Measurements from ENCODE around the gene NPHS2. TPM values are rescaled to one million over a fixed set of nuclear protein-coding genes. Genes with fewer than 3 reads are reported as not detected.

NPHS2 gene
- polyA plus RNA-seq, 1 donor from 2014 or later = not detected

- H3K9ac ChIP-seq (ENCODE audit: low read length) = no peak overlapping the region
- H4K20me1 ChIP-seq (ENCODE audit: insufficient read depth) = no peaks in the 10 kb centered on the region
- no peak overlapping the region for H3K4me3 ChIP-seq (ENCODE audit: low read length)
- H3K9me3 ChIP-seq (ENCODE audit: low read length) = no peaks in the 10 kb centered on the region
- TF ChIP-seq POLR2AphosphoS5 (IDR thresholded peaks at IDR 0.05) (no peak), EZH2 (IDR thresholded peaks at IDR 0.05; ENCODE audit: borderline replicate concordance, insufficient read depth, low read length, poor library complexity, severe bottlenecking) (no peak), SMC3 (conservative IDR thresholded peaks at IDR 0.05; ENCODE audit: poor library complexity) (no peak), CTCF (IDR thresholded peaks at IDR 0.05; ENCODE audit: poor library complexity, severe bottlenecking) (no peak), EP300 (conservative IDR thresholded peaks at IDR 0.05; ENCODE audit: poor library complexity, severe bottlenecking) (no peak), MXI1 (conservative IDR thresholded peaks at IDR 0.05; ENCODE audit: poor library complexity, severe bottlenecking) (no peak), RAD21 (conservative IDR thresholded peaks at IDR 0.05) (no peak), TAF1 (IDR thresholded peaks at IDR 0.05; ENCODE audit: low read depth) (no peak)
- TF ChIP-seq, protein P1, sequence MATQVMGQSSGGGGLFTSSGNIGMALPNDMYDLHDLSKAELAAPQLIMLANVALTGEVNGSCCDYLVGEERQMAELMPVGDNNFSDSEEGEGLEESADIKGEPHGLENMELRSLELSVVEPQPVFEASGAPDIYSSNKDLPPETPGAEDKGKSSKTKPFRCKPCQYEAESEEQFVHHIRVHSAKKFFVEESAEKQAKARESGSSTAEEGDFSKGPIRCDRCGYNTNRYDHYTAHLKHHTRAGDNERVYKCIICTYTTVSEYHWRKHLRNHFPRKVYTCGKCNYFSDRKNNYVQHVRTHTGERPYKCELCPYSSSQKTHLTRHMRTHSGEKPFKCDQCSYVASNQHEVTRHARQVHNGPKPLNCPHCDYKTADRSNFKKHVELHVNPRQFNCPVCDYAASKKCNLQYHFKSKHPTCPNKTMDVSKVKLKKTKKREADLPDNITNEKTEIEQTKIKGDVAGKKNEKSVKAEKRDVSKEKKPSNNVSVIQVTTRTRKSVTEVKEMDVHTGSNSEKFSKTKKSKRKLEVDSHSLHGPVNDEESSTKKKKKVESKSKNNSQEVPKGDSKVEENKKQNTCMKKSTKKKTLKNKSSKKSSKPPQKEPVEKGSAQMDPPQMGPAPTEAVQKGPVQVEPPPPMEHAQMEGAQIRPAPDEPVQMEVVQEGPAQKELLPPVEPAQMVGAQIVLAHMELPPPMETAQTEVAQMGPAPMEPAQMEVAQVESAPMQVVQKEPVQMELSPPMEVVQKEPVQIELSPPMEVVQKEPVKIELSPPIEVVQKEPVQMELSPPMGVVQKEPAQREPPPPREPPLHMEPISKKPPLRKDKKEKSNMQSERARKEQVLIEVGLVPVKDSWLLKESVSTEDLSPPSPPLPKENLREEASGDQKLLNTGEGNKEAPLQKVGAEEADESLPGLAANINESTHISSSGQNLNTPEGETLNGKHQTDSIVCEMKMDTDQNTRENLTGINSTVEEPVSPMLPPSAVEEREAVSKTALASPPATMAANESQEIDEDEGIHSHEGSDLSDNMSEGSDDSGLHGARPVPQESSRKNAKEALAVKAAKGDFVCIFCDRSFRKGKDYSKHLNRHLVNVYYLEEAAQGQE (IDR thresholded peaks at IDR 0.05; ENCODE audit: borderline replicate concordance) = no peak
- H3K9me2 ChIP-seq (ENCODE audit: insufficient read depth, low read length) = no peaks in the 10 kb centered on the region
- H3F3A ChIP-seq (ENCODE audit: insufficient read depth, low read length, poor library complexity, severe bottlenecking) = no peaks in the 10 kb centered on the region
- no peak overlapping the region for H2AFZ ChIP-seq (ENCODE audit: low read depth, low read length)
- no peaks in the 10 kb centered on the region for H3K36me3 ChIP-seq (ENCODE audit: insufficient read depth, low read length)
- no peak overlapping the region for H3K4me2 ChIP-seq (ENCODE audit: low read length)
- no peaks in the 10 kb centered on the region for H3K79me2 ChIP-seq (replicated peaks; ENCODE audit: insufficient read depth, low read length)
- no peak overlapping the region for H3K27ac ChIP-seq (ENCODE audit: low read length)
- H3K27me3 ChIP-seq (ENCODE audit: insufficient read depth, low read depth, low read length) = no peaks in the 10 kb centered on the region
These were observed 30.4 kb downstream of the NPHS2 start for GRCh38 chr1:179545321-179545720.

DNA sequence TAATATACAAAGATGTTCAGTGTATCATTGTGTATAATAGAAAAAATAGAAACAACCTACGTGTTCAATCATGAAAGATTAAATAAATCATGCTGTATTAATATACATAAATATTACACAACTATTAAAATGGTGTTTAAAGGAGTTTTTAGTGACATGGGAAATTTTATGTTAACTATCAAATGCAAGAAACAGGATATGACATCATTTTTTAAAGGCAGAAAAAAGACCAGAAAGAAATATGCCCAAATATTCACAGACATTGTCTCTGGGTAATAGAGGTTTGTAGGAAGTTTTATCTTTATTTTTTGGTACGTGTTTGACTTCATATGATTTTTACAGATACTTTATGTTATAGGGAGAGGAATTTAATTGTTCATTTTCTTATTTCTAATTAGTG is 34.0 kb downstream of the NPHS2 start:
- H3K27ac ChIP-seq (ENCODE audit: low read length) = no peak overlapping the region
- no peaks in the 10 kb centered on the region for H4K20me1 ChIP-seq (ENCODE audit: insufficient read depth)
- H3K9ac ChIP-seq (ENCODE audit: low read length) = no peak overlapping the region
- no peaks in the 10 kb centered on the region for H3K27me3 ChIP-seq (ENCODE audit: insufficient read depth, low read depth, low read length)
- H3K36me3 ChIP-seq (ENCODE audit: insufficient read depth, low read length) = no peaks in the 10 kb centered on the region
- no peak overlapping the region for H3K4me3 ChIP-seq (ENCODE audit: low read length)
- TF ChIP-seq MXI1 (conservative IDR thresholded peaks at IDR 0.05; ENCODE audit: poor library complexity, severe bottlenecking) (no peak), SMC3 (conservative IDR thresholded peaks at IDR 0.05; ENCODE audit: poor library complexity) (no peak), CTCF (IDR thresholded peaks at IDR 0.05; ENCODE audit: poor library complexity, severe bottlenecking) (no peak), TAF1 (IDR thresholded peaks at IDR 0.05; ENCODE audit: low read depth) (no peak), RAD21 (conservative IDR thresholded peaks at IDR 0.05) (no peak), EZH2 (IDR thresholded peaks at IDR 0.05; ENCODE audit: borderline replicate concordance, insufficient read depth, low read length, poor library complexity, severe bottlenecking) (no peak)
- TF ChIP-seq, protein P1 (IDR thresholded peaks at IDR 0.05; ENCODE audit: borderline replicate concordance) = no peak
- H3K4me2 ChIP-seq (ENCODE audit: low read length) = no peak overlapping the region
- no peaks in the 10 kb centered on the region for H3K9me3 ChIP-seq (ENCODE audit: low read length)
- H3K9me2 ChIP-seq (ENCODE audit: insufficient read depth, low read length) = no peaks in the 10 kb centered on the region
- no peaks in the 10 kb centered on the region for H3K79me2 ChIP-seq (replicated peaks; ENCODE audit: insufficient read depth, low read length)
- H2AFZ ChIP-seq (ENCODE audit: low read depth, low read length) = no peak overlapping the region
- no peaks in the 10 kb centered on the region for H3F3A ChIP-seq (ENCODE audit: insufficient read depth, low read length, poor library complexity, severe bottlenecking)

Data from neural cell (in vitro differentiated cells).